B cell (primary cell): ENCODE measurements around the gene CAMSAP2.

Experiments
- EZH2 ChIP-seq: IDR thresholded peaks from 2 replicates; pipeline ENCODE4 v1.6.1; 2012; ENCODE audit warnings: borderline replicate concordance, low read depth, mild to moderate bottlenecking, moderate library complexity, low read length; ENCODE audit not compliant: insufficient read depth, poor library complexity, severe bottlenecking
- TF ChIP-seq, protein P1 (sequence below): fragments of 200-600 bp; IDR thresholded peaks from one replicate; pipeline ENCODE4 v1.8.0; 2022; ENCODE audit warnings: antibody characterized with exemption, mild to moderate bottlenecking

- TF ChIP-seq, protein P1, sequence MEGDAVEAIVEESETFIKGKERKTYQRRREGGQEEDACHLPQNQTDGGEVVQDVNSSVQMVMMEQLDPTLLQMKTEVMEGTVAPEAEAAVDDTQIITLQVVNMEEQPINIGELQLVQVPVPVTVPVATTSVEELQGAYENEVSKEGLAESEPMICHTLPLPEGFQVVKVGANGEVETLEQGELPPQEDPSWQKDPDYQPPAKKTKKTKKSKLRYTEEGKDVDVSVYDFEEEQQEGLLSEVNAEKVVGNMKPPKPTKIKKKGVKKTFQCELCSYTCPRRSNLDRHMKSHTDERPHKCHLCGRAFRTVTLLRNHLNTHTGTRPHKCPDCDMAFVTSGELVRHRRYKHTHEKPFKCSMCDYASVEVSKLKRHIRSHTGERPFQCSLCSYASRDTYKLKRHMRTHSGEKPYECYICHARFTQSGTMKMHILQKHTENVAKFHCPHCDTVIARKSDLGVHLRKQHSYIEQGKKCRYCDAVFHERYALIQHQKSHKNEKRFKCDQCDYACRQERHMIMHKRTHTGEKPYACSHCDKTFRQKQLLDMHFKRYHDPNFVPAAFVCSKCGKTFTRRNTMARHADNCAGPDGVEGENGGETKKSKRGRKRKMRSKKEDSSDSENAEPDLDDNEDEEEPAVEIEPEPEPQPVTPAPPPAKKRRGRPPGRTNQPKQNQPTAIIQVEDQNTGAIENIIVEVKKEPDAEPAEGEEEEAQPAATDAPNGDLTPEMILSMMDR: no peak
- TF ChIP-seq EZH2: no peak
Measured at GRCh38 chr1:200838676-200839445, 100.2 kb downstream of the CAMSAP2 start.
